ENCODE measurements around the gene PPP1R1B.
A peak's percentile ranks its signal among the peaks of the same experiment; 100 is the strongest.

PPP1R1B gene

GRCh38 chr17:39635614-39636176 lies 8.9 kb downstream of the PPP1R1B start:
- DNase-seq: no peak

- no peak for DNase-seq
Measured at GRCh38 chr17:39636587-39636926, 9.8 kb downstream of the PPP1R1B start.

- DNase-seq: peak; percentile 94
Measured at GRCh38 chr17:39636927-39637736, 10.4 kb downstream of the PPP1R1B start, which contains the start of gene STARD3. TSS of gene STARD3 (plus strand) at chr17:39637144. CDS start at chr17:39653532, 16,388 bp downstream.

DNA sequence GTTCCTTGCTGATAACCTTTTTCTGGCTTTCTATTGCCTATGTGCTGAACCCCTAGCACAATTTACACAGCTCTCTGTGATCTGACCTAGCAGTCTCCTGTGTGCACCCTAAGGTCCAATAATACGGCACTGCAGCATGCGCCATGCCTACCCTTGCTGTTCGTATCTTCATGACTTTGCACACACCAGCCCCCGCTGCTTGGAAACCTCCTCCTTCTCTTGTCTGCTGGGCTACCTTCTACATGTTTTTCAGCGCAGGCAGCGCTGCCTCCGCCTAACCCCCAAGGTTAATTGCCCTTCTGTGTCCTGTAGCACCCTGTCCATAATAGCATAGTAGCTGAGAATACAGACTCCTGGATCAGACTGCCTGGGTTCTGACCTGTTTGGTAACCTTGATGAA lies 11.6 kb downstream of the PPP1R1B start:
- DNase-seq: no peak

DNA sequence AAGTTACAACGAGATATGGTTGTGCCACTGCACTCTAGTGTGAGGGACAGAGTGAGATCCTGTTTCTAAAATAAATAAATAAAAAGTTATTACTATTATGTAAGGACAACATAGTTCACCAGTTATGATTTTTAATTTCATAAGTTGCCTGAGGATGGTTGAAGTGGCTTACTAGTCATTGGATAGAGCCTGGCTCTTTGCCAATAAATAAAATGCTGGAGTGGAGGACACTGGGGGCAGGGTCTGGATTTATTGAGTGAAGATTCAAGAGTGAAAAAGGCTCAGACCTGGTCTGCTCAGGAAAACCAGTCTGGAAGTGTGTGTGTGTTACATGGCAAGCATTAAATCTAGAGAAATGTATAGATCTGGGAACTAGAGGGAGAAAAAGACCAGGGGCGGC lies 12.3 kb downstream of the PPP1R1B start:
- no peak for DNase-seq

- no peak for DNase-seq
Measured at GRCh38 chr17:39639566-39640458, 13.1 kb downstream of the PPP1R1B start.

- DNase-seq: no peak
Measured at GRCh38 chr17:39640591-39641031, 13.9 kb downstream of the PPP1R1B start.

DNA sequence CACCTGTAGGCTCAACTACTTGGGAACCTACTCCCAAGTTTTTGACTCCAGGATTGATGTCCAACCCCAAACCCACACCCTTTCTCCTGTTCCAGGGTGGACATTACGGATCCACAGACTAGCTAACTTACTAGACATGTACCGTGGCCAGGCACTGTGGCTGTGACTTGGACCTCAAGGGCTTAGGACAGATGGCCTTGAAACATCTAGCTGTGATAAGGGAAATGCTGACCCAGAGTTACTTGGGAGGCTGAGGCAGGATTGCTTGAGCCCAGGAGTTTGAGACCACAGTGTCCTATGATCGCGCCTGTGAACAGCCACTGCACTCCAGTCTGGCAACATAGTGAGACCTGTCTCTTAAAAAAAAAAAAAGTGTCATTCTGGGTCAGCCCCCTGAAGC lies 14.3 kb downstream of the PPP1R1B start:
- no peak for DNase-seq

DNA sequence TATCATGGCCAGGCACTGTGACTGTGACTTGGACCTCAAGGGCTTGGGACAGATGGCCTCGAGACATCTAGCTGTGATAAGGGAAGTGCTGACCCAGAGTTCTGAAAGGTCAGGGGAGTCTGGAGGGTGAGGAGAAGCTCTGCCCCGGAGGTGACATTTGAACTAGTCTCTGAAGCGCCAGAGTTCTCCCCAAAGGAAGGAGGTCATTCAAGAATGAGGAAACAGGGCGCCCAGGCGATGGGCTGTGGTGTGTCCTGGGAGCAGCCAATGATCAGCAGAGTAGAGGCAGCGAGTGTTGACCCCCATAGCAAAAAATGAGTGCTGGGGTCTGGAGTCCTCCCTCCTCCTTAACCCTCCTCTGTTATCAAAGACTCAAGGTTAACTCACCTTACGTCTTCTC lies 15.1 kb downstream of the PPP1R1B start:
- DNase-seq: no peak

DNA sequence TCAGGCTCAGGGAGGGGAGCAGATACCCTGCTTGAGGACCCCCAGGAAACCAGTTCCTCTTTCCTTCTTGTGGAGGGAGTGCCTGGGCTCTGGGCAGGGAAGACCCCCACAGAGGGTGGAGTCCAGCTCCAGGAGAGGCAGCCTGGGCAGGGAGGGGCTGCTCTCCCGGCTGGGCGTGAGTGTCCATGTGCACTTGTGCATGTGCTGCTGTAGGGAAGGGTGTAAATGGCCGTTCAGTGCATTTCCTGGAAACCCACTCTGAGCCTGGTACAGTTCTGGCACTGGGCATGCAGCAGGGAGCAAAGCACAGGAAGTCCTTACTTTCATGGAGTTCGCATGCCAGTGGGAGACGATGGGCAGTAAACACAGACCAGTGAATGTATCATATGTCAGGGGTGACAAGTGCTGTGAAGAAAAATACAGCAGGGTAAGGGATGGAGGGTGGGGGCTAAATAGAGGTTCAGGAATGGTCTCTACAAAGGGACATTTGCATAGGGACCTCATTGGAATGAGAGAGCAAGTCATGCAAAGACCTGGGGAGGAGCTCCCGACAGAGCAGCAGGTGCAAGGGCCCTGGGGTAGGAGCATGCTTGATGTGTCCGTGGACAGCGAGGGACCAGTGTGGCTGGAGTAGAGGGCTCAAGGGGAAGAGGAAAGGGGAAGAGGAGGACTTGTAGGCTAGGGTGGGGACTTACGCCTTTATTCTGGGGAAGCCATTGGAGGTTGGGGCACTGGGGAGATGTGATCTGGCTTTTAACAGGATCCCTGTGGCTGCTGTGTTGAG lies 15.7 kb downstream of the PPP1R1B start:
- no peak for DNase-seq

DNA sequence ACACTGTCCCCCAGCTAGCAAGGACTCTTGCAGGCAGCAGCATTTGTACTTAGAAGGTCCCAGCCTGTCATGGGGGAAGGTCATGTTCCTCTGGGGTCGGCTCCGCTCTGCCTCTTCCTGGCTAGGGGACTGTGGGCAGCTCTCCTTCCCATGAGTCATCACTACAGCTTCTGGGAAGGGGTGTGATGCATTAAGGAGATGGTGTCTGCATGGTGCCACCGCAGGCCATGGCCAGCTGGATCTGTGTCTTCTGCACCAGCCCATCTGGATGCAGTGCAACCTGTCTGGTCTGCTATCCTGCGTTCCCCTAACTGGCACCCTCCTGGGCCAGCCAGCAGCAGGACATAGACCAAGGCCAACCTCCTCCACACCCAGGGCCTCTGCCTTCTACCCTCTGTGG lies 16.5 kb downstream of the PPP1R1B start:
- no peak for DNase-seq

GRCh38 chr17:39647256-39647655 lies 20.5 kb downstream of the PPP1R1B start:
- DNase-seq: no peak

GRCh38 chr17:39648616-39649366 lies 22.0 kb downstream of the PPP1R1B start:
- no peak for DNase-seq

- DNase-seq: no peak
Measured at GRCh38 chr17:39650121-39650579, 23.4 kb downstream of the PPP1R1B start.

- DNase-seq: no peak
Measured at GRCh38 chr17:39651923-39652586, 25.3 kb downstream of the PPP1R1B start.

GRCh38 chr17:39652587-39653315 lies 26.0 kb downstream of the PPP1R1B start:
- no peak for DNase-seq

- DNase-seq: no peak
Measured at GRCh38 chr17:39653316-39653661, 26.5 kb downstream of the PPP1R1B start.

DNA sequence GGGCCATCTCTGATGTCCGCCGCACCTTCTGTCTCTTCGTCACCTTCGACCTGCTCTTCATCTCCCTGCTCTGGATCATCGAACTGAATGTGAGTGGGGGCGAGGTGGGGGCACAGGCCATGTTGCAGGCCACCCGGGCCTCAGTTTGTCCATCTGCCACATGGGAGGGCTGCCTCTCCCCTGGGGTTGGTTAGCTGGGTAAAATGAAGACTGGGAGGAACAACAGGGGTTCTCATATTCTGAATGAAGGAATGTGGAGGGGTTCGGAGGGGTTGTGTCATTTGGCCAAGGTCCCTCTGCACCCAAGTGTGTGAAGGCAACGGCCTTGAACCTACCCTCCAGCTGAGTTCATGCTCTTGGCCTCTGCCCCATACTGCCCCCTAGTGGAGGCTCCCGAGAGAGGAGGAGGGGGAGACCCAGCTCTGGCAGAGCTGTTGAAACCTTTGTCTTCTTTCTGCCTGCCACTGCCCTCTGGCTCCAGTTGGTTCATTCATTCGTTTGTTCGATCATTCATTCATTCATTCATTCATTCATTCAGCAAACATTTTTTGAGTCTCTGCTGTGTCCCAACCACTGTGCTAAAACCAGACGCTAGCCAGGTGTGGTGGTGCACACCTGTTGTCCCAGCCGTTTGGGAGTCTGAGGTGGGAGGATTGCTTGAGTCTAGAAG lies 27.0 kb downstream of the PPP1R1B start:
- peak; percentile 80 for DNase-seq

- no peak for DNase-seq
Measured at GRCh38 chr17:39655105-39655504, 28.4 kb downstream of the PPP1R1B start.

- no peak for DNase-seq
Measured at GRCh38 chr17:39658346-39658745, 31.6 kb downstream of the PPP1R1B start.
